ENCODE results near the gene NFATC2.
"Not testable (repeated sequence)": the region's sequence is repeated elsewhere in the genome, so short reads cannot be mapped to it uniquely, and the experiment has no call there.

The NFATC2 gene

DNA sequence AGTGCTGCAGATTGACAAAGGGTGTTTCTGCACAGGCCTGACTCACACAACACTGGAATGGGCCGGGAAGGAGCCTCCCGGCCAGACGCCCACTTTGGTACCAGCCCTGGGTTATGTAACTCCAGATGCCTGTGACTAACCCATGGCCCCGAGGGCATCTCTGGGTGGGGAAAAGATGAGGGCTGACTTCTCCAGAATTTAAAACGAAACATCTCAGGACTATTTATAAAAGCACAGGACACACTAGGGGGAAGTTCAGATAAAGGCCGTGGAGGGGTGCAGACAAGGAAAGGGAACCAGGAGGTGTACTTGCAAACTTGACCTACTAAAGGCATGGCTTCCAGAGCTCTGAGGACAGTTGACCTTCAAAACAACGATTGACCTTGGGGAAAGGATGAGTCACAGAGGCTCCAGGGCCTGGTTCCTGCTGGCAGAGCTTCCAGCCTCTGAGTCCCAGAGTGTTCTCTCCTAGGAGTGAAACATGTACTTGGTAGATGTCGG lies 196.9 kb downstream of the NFATC2 start:
- no peak for DNase-seq

DNA sequence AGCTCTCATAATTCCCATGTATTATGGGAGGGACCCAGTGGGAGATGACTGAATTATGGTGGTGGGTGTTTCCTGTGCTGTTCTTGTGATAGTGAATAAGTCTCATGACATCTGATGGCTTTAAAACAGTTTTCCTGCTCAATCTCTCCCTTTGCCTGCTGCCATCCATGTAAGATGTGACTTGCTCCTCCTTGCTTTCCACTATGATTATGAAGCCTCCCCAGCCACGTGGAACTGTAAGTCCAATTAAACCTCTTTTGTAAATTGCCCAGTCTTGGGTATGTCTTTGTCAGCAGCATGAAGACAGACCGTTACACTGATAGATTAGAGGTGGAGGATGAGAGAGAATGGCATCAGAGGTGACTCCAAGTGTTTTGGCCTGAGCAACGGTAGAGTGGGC lies 198.7 kb downstream of the NFATC2 start:
- not testable (repeated sequence) for DNase-seq

DNA sequence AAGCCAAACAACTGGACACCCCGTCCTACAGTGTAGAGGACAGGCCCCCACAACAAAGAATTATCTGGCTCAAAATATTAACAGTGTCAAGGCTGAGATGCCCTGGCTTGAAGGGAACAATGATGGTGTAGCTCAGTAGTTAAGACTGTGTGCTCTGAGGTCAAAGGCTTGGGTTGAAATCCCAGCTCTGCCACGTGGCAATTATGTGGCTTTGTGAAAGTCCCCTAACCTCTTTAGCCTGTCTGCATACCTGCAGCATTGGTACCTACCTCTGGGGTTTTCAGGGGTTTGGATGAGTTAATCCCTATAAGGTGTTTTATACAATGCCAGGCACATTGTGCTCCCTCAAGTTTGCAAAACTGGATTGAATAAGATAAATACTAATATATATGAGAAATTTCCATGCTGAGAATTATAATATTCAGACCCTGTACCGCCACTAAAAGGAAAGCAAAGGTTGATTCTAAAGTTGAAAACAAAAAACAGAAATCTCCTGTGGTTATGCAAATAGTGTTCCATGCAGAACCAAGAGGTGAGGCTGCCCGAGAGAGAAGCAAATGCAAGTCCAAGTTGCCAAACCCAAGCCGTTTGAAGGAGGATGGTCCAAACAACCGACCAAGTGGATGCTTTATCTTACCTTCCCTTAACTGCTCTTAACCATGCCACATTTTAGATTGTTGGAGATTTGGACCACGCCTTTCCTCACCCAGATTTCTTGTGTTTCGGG lies 199.8 kb downstream of the NFATC2 start:
- DNase-seq = no peak

DNA sequence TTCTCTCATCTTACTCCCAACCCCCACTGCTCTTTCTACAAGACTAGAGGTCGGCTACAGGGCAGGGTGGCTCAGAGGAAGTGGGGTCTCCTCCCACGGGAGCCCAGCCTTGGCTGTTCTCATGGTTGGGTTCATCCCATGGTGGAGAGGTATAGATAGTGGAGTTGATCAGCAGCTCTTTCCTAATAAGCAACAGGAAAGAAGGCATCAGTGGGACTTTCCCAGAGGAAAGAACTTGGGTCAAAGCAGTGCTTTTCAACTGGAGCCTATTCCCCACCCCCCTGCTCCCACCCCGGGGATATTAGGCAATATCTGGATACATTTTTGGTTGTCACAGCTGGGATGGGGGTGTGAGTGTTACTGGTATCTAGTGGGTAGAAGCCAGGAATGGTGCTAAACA lies 200.9 kb downstream of the NFATC2 start:
- no peak for DNase-seq

DNA sequence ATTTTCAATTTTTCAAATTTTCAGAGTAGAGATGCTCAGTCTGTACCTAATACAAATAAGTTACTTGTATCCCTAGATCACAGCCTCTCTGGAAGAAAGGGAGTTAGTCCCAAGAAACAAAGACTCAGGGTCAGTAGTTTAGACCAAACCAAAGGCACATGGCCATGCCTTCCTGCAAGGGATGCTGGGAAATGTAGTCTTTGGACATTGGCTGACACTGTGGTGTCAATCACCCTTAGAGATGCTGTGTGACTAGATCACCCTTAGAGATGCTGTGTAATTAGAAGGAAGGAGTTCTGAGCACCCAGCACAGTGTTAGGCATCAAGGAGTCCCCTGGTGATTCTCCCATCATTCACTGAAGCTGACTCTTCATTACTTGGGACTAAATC lies 202.1 kb downstream of the NFATC2 start:
- DNase-seq = no peak

DNA sequence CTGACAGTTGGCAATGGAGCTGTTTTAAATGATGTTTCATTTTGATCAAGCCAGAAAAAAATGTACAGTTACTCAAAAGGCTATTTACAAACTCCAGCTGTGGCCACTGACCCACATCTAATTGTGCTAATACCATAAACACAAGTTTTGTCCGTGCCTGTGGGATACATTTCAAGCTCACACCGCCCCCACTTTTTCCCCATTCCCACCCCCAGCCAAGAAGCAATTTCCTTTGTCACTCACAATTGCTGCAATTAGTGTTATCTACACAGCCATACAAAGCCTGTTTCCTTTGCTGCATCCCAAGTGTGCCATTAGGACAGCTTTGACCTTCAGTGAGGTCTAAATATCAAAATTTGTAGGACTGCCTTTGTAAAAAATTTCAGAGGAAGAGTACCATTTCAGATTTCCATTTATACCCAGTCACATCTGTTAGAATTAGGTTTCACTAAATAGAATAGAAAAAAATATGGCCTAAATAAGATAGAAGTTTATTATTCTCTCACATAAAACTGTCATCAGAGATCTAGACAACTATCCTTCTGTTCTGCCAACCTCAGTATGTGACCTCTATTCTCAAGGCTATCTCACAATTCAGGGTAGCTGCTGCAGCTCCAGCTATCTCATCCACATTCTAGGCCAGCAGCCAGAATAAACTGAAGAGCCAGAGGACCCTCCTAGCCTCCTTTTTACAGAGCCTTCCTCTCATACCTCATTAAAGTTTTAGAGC lies 202.6 kb downstream of the NFATC2 start:
- no peak for DNase-seq

DNA sequence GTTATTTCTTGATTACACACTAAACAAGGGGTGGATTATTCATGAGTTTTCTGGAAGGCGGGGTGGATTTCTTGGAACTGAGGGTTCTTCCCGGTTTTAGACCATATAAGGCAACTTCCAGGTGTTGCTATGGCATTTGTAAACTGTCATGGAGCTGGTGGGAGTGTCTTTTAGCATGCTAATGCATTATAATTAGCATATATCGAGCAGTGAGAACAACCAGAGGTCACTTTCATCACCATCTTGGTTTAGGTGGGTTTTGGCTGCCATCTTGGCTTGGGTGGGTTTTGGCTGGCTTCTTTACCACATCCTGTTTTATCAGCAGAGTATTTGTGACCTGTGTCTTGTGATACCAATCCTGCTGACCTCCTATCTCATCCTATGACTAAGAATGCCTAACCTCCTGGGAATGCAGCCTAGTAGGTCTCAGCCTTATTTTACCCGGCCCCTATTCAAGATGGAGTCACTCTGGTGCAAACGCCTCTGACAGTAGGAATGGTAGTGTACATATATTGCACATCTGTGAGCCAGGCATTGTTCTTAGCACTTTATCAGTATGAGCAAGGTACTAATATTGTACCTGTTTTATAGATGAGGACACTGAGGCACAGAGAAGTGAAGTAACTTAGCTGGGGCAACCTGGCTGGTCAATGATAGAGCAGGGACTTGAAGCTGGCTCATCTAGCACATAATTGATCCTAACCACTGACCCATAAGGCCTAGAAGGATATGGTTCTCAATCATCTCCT lies 203.7 kb downstream of the NFATC2 start:
- DNase-seq = no peak

DNA sequence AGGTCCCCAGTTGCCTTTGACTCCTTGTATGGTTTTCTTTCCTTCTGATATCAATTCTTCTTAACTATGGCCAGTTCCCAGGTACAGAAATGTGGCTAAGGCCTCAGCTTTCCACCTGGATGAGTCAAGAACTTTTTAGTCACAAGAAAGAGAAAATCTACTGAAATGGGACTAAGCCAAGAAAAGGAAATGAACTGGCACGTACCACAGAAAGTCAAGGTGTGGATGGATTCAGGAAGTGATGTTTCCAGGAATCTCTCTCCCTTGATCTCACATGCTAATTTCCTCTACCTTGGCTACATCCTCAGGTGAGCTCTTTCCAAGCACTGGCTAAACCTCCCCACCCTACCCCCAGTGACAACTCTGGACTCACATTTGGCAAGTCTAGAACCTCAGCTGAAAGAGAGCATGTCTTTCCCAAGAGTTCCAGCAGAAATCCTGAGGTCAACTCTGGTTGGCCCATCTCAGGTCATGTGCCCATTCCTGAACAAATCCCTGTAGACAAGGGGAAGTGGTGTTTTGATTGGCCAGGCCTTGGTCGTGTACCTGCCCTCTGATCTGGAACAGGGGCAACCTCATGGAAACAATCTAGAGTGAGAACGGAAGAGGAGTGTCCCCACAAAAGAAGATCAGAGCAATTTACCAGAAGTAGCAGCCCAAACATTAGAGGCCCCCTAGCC lies 205.3 kb downstream of the NFATC2 start:
- no peak for DNase-seq
